Type B pancreatic cell (in vitro differentiated cells): ENCODE results near the gene BAZ1B. TPM values are rescaled to one million over a fixed set of nuclear protein-coding genes. Genes with fewer than 3 reads are reported as not detected.

Experiments used
- DNase-seq: peaks from one replicate; pipeline ENCODE4 v3.0.0; 2021; ENCODE audit warnings: mixed read lengths; ENCODE audit not compliant: unreplicated experiment; ENCODE audit errors: extremely low spot score
- H3K27ac Mint-ChIP-seq: 2 replicates; pipeline ENCODE4 v1.8.0; 2021; ENCODE audit warnings: mild to moderate bottlenecking, mixed read lengths
- H3K27me3 Mint-ChIP-seq: 2 replicates; pipeline ENCODE4 v1.8.0; 2021; ENCODE audit warnings: mixed read lengths
- H3K36me3 Mint-ChIP-seq: 2 replicates; pipeline ENCODE4 v1.8.0; 2021; ENCODE audit warnings: mixed read lengths
- H3K4me1 Mint-ChIP-seq: one replicate; pipeline ENCODE4 v1.8.0; 2021; ENCODE audit warnings: mixed read lengths; ENCODE audit not compliant: unreplicated experiment
- H3K4me3 Mint-ChIP-seq: 2 replicates; pipeline ENCODE4 v1.8.0; 2021; ENCODE audit warnings: mild to moderate bottlenecking, mixed read lengths
- H3K9me3 Mint-ChIP-seq: 2 replicates; pipeline ENCODE4 v1.8.0; 2021; ENCODE audit warnings: mixed read lengths
- CTCF ChIP-seq: fragments of 200-600 bp; sonication (generic); conservative IDR thresholded peaks from 2 replicates; pipeline ENCODE4 v1.5.0; 2021; ENCODE audit warnings: antibody characterized with exemption, mild to moderate bottlenecking
- total RNA-seq: library from RNA; stranded (reverse); gene quantifications from 2 replicates; pipeline ENCODE4 v1.2.1, GENCODE V29; 2021; ENCODE audit warnings: low replicate concordance

Gene BAZ1B
- total RNA-seq, 1 donor from 2014 or later = 86.8 TPM

GRCh38 chr7:73397521-73398281 lies 124.4 kb downstream of the BAZ1B start:
- Mint-ChIP-seq H3K4me3 (peak overlapping the region; percentile 79), H3K36me3 (no peaks in the 10 kb centered on the region)

GRCh38 chr7:73395538-73396503 lies 126.3 kb downstream of the BAZ1B start:
- peak overlapping the region; percentile 31 for H3K4me3 Mint-ChIP-seq
- DNase-seq = no peak
- H3K36me3 Mint-ChIP-seq = no peaks in the 10 kb centered on the region
- no peak for TF ChIP-seq CTCF
- no peaks in the 10 kb centered on the region for H3K9me3 Mint-ChIP-seq
- peaks cover 8% of the 10 kb centered on the region for H3K4me1 Mint-ChIP-seq
- no peak overlapping the region for H3K27ac Mint-ChIP-seq
- no peaks in the 10 kb centered on the region for H3K27me3 Mint-ChIP-seq

More at GRCh38 chr7:73397521-73398281, 124.4 kb downstream of the BAZ1B start:
- TF ChIP-seq CTCF = no peak
- Mint-ChIP-seq H3K27me3 (no peaks in the 10 kb centered on the region), H3K27ac (peak overlapping the region; percentile 16), H3K9me3 (no peaks in the 10 kb centered on the region), H3K4me1 (peaks cover 8% of the 10 kb centered on the region)
- DNase-seq = no peak

GRCh38 chr7:73394422-73394821 lies 127.7 kb downstream of the BAZ1B start:
- DNase-seq = no peak
- H3K27ac Mint-ChIP-seq = no peak overlapping the region
- no peaks in the 10 kb centered on the region for H3K36me3 Mint-ChIP-seq
- H3K4me1 Mint-ChIP-seq = peaks cover 8% of the 10 kb centered on the region
- no peak for TF ChIP-seq CTCF
- no peaks in the 10 kb centered on the region for H3K9me3 Mint-ChIP-seq
- H3K27me3 Mint-ChIP-seq = no peaks in the 10 kb centered on the region
- H3K4me3 Mint-ChIP-seq = no peak overlapping the region

- Mint-ChIP-seq H3K4me1 (peaks cover 3% of the 10 kb centered on the region), H3K27ac (no peak overlapping the region), H3K36me3 (no peaks in the 10 kb centered on the region), H3K27me3 (no peaks in the 10 kb centered on the region), H3K4me3 (no peak overlapping the region), H3K9me3 (peaks cover 7% of the 10 kb centered on the region)
- TF ChIP-seq CTCF = no peak
- DNase-seq = no peak
Observed at GRCh38 chr7:73391396-73391795, 130.7 kb downstream of the BAZ1B start.

Other genes with a start within 250 kb of the BAZ1B start
- gene NSUN5, start 213.5 kb downstream of the BAZ1B start, total RNA-seq = 21.3 and 26.8 TPM in 2 replicates
- 0.76 and 4.6 TPM in 2 replicates for gene TRIM50, start 194.2 kb downstream of the BAZ1B start, total RNA-seq
- not detected in 2 replicates for gene FKBP6, start 194.1 kb downstream of the BAZ1B start, total RNA-seq
- gene FZD9, start 88.5 kb downstream of the BAZ1B start, total RNA-seq = 0.38 and 1.9 TPM in 2 replicates
- 32.8 and 37.7 TPM in 2 replicates for gene BCL7B, start 35.4 kb upstream of the BAZ1B start, total RNA-seq
- gene TBL2, start 56.3 kb upstream of the BAZ1B start, total RNA-seq = 45.9 and 55.8 TPM in 2 replicates
- 27.8 and 35.6 TPM in 2 replicates for gene MLXIPL, start 102.2 kb upstream of the BAZ1B start, total RNA-seq
- 3.8 and 12.9 TPM in 2 replicates for gene VPS37D, start 145.5 kb upstream of the BAZ1B start, total RNA-seq
- gene DNAJC30, start 161.2 kb upstream of the BAZ1B start, total RNA-seq = 14.7 and 15.0 TPM in 2 replicates
- 65.8 and 68.4 TPM in 2 replicates for gene BUD23, start 161.3 kb upstream of the BAZ1B start, total RNA-seq
- 27.3 and 35.1 TPM in 2 replicates for gene STX1A, start 197.4 kb upstream of the BAZ1B start, total RNA-seq
- 43.9 and 104 TPM in 2 replicates for gene ABHD11, start 216.5 kb upstream of the BAZ1B start, total RNA-seq
- gene CLDN3, start 248.0 kb upstream of the BAZ1B start, total RNA-seq = 13.6 and 41.7 TPM in 2 replicates